HG03045 (cell line): ENCODE results near the gene RRP36.
"Not testable (repeated sequence)": the region's sequence is repeated elsewhere in the genome, so short reads cannot be mapped to it uniquely, and the experiment has no call there.

Source experiments
- ATAC-seq: cut with Tn5 transposase; IDR thresholded peaks from one replicate; pipeline ENCODE4 v1.9.1; 2021; ENCODE audit warnings: mild to moderate bottlenecking, moderate library complexity; ENCODE audit not compliant: unreplicated experiment

RRP36 gene

GRCh38 chr6:43021270-43022047, at the start of gene RRP36:
TSS of gene RRP36 (plus strand) at chr6:43021623. CDS start at chr6:43021655, 32 bp downstream.
- peak; percentile 84 for ATAC-seq

GRCh38 chr6:42971746-42972327, 49.6 kb upstream of the RRP36 start:
- no peak for ATAC-seq

DNA sequence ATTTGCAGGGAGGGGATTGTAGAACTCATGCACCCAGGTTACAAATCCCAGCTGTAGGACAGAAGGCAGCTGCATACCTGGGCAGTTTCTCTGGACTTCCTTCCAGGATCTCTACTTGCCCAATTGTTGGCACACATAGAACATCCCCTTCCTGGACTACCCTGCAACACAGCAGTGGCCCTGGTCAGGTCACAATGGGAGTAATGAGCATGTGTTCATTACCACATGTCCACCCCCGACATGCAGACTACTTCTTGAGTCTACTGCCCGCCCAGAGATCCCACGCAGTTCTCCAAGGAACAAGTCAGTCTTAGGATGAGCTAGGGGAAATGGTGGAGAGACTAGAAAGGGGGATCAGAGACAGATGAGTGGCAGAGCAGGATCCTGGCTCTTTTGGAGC, 47.5 kb upstream of the RRP36 start:
- ATAC-seq: no peak

- no peak for ATAC-seq
Measured at GRCh38 chr6:42974919-42975505, 46.4 kb upstream of the RRP36 start.

- ATAC-seq: peak; percentile 23
Measured at GRCh38 chr6:42978487-42978838, 43.0 kb upstream of the RRP36 start.

- peak; percentile 89 for ATAC-seq
Measured at GRCh38 chr6:42978839-42979522, 42.4 kb upstream of the RRP36 start, which contains the start of gene PEX6. TSS of gene PEX6 (minus strand) at chr6:42979181. CDS start at chr6:42979150, 31 bp downstream.

- ATAC-seq: no peak
Measured at GRCh38 chr6:42979523-42980177, 41.8 kb upstream of the RRP36 start.

GRCh38 chr6:42981836-42982235, 39.6 kb upstream of the RRP36 start:
- ATAC-seq: no peak

DNA sequence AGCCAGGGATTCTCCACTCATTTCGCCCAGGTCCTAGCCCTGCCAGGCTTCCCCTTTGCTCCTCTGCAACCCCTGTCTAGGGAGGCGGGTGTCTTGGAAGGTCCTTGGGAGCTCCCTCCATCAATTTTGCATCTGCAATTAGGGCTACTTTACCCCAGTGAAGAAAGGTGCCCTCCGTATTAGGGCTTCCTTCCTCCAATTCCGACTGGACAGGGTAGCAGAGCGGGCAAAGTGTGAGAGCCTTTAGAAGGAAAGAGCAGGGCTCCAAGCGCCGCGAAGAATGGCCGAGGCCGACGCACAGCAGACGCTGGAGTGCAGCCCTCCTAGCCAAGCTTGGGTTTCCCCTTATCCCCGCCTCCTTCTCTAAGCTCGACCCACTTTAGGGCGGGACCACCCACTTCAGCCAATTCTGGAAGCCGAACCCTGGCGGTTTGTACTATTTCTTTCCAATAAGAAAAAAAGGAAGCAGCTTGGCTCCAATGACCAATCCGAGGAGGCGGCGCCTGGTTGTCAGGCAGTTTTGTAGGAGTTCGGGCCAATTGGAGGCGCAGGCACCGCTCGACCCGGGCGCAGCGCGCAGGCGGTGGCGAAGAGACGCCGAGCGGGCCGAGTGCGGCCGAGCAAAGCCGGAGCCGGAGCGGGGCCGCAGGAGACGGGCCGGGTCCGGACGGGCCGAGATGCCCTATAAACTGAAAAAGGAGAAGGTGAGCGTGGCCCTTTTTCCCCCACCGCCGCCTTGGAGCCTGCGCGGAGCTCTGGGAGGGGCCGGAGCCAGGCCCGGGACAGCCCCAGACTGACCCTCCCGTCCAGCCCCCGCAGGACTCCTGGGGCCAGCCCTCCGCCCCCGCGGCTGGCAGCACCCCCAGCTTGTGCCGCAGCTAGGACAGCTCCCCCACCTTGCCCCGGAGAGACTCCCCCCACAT, 37.2 kb upstream of the RRP36 start, which contains the start of gene PPP2R5D:
Gene PPP2R5D, plus strand, starts transcription at position 570 of the 923 bp plus-strand sequence. Its CDS starts 108 bp downstream, at position 678.
- ATAC-seq: peak; percentile 91

- no peak for ATAC-seq
Measured at GRCh38 chr6:42984924-42985475, 36.4 kb upstream of the RRP36 start.

DNA sequence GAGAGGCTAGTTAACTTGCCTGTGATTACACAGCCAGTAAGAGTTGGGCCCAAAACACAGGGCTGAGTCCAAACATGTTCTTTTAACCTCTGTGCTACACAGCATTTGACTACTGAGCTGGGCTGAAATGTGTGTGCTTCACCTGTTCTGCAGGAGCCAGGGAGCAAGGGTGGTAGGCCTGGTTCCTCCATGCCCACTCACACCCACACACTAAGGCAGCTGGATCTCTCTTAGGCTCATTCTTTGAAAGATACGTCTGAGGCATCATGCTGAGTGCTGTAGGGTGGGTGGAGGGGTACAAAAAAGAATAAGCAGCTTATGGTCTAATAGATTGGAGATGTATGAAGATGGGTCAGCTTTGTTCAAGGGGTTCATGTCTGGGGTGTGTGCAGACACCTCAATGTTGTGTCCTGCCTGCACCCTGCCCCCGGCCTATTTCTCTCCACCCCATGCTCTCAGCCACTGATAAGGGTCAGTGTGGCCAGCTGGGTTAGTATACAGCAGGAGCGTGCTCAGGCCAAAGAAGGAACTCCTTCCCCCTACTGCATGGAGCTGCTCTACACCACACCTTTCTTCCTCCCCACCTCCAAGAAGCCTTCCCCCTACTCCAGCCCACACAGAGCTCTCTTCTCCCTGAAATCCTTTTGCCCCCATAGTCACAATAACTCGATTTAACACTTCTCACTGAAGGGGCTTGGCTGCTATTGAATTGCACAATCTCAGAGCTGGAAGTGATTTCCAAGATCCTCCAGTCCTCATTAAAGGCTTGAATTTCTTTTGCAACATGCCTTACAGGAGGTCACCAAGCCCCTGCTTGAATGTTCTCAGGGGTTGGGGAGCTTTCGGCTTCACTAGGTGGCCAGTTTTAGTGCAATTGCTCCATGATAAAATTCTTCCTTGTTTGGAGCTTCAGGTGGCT, 33.6 kb upstream of the RRP36 start:
- ATAC-seq: no peak

GRCh38 chr6:42988486-42989020, 32.9 kb upstream of the RRP36 start:
- no peak for ATAC-seq

DNA sequence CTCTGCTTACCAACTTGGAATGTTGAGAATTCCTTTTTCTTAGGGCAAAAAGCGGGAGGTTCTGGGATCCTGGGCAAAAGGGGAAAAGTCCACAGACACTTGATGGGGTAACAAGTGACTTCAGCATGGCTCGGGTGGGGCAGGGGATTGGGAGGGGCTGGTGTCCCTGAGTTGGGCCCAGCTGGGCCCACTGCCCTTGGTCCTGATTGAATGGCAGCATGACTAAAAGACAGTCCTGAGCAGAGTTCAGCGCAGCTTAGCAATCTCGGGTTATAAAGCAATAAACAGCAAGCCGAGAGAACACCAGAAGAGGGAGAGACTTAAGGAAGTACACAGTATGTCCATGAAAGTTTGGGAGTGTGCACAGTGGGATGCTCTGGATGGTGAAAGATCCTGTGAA, 31.5 kb upstream of the RRP36 start:
- ATAC-seq: no peak

- no peak for ATAC-seq
Measured at GRCh38 chr6:42993445-42993844, 28.0 kb upstream of the RRP36 start.

GRCh38 chr6:42996513-42996912, 24.9 kb upstream of the RRP36 start:
- no peak for ATAC-seq

- ATAC-seq: not testable (repeated sequence)
Measured at GRCh38 chr6:42998205-42998604, 23.2 kb upstream of the RRP36 start.

GRCh38 chr6:43001843-43002242, 19.6 kb upstream of the RRP36 start:
- ATAC-seq: no peak

GRCh38 chr6:43005844-43006243, 15.6 kb upstream of the RRP36 start:
- no peak for ATAC-seq
